ENCODE data around the gene MGARP. TPM values are rescaled to one million over a fixed set of nuclear protein-coding genes. Genes with fewer than 3 reads are reported as not detected.

The MGARP gene
- total and polyA plus RNA-seq, 8 donors: 0.08 to 1.4 (median 0.31) TPM; not detected in 5

DNA sequence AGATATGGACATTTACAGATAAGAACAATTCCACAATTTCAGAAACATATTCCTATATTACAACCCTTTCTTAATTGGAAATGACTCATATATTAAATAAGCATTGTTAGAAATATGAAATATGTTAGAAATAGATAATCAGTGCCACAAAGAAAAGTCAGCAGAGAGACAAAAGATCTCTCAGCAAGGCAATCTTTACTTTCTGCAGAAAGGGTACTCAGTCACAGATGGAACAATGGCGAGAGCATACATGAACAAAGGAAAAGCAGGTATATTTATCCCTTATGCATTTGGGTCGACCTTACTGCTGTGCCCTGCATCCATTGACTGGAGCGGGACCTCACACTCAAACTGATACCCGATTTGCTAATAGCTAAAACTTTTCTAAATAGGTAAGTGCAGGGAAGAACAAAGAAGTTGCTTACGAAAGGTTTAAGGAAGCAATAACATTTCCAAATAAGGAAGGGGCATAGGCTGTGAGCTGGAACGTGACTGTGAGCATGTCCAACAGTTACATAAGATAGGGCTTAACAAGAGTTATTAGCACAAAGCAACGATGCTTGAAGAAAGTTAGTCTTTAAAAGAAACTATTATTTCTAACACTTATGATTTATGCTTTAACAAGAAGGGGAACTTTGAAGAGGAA is 40.8 kb downstream of the MGARP start:
- 83 to 89% (median 84%) methylated on average over 7 of the region's 7 CpGs for WGBS, 5 donors
- no peak overlapping the region for H3K4me3 ChIP-seq
- intact Hi-C loops (cut with DNase I; ENCODE audit: low total_unique reads): no loop called here

GRCh38 chr4:139234253-139234652 is 45.8 kb downstream of the MGARP start:
- Histone ChIP-seq H3K36me3 (no peaks in the 10 kb centered on the region), H3K4me1 (no peaks in the 10 kb centered on the region), H3K27me3 (no peaks in the 10 kb centered on the region), H3K4me3 (no peak overlapping the region), H3K9me3 (peaks cover 0 to 3% (median 0%) of the 10 kb centered on the region in 4 donors), H3K27ac (no peak overlapping the region)
- DNase-seq: no peak
- TF ChIP-seq EP300 (IDR thresholded peaks at IDR 0.05) (no peak), POLR2A (IDR thresholded peaks at IDR 0.05) (no peak), POLR2AphosphoS5 (IDR thresholded peaks at IDR 0.05) (no peak)
- TF ChIP-seq, protein P1, sequence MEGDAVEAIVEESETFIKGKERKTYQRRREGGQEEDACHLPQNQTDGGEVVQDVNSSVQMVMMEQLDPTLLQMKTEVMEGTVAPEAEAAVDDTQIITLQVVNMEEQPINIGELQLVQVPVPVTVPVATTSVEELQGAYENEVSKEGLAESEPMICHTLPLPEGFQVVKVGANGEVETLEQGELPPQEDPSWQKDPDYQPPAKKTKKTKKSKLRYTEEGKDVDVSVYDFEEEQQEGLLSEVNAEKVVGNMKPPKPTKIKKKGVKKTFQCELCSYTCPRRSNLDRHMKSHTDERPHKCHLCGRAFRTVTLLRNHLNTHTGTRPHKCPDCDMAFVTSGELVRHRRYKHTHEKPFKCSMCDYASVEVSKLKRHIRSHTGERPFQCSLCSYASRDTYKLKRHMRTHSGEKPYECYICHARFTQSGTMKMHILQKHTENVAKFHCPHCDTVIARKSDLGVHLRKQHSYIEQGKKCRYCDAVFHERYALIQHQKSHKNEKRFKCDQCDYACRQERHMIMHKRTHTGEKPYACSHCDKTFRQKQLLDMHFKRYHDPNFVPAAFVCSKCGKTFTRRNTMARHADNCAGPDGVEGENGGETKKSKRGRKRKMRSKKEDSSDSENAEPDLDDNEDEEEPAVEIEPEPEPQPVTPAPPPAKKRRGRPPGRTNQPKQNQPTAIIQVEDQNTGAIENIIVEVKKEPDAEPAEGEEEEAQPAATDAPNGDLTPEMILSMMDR (IDR thresholded peaks at IDR 0.05): no peak
- intact Hi-C loops (cut with DNase I; ENCODE audit: low total_unique reads): no loop called here
- 75 to 87% (median 84%) methylated on average over 3 of the region's 3 CpGs for WGBS, 5 donors

More for the DNA sequence above, 40.8 kb downstream of the MGARP start:
- TF ChIP-seq POLR2A (IDR thresholded peaks at IDR 0.05): no peak
- TF ChIP-seq POLR2AphosphoS5 (IDR thresholded peaks at IDR 0.05): no peak
- Histone ChIP-seq H3K27ac (no peak overlapping the region), H3K36me3 (no peaks in the 10 kb centered on the region), H3K4me1 (peaks cover 0 to 17% (median 0%) of the 10 kb centered on the region in 4 donors), H3K9me3 (peaks cover 0 to 6% (median 0%) of the 10 kb centered on the region in 4 donors), H3K27me3 (no peaks in the 10 kb centered on the region)
- DNase-seq: no peak

- intact Hi-C loops (cut with DNase I; ENCODE audit: low total_unique reads): loop anchor here (10.0 kb wide), 1 partner anchor 65 kb away; no protein-coding TSS in a partner anchor
- Histone ChIP-seq H3K36me3 (no peaks in the 10 kb centered on the region), H3K27me3 (no peaks in the 10 kb centered on the region), H3K4me1 (no peaks in the 10 kb centered on the region), H3K4me3 (no peak overlapping the region), H3K9me3 (no peaks in the 10 kb centered on the region), H3K27ac (no peak overlapping the region)
- DNase-seq: peak in 1 of 2 donors; percentile 77
- TF ChIP-seq, protein P1 (IDR thresholded peaks at IDR 0.05): peak in 5 of 7 experiments; percentile 58 to 83 (median 65)
- no peak for TF ChIP-seq POLR2AphosphoS5 (IDR thresholded peaks at IDR 0.05)
- 28 to 33% (median 32%) methylated on average over 3 of the region's 3 CpGs for WGBS, 5 donors
Observed at GRCh38 chr4:139229534-139230039, 50.4 kb downstream of the MGARP start.

DNA sequence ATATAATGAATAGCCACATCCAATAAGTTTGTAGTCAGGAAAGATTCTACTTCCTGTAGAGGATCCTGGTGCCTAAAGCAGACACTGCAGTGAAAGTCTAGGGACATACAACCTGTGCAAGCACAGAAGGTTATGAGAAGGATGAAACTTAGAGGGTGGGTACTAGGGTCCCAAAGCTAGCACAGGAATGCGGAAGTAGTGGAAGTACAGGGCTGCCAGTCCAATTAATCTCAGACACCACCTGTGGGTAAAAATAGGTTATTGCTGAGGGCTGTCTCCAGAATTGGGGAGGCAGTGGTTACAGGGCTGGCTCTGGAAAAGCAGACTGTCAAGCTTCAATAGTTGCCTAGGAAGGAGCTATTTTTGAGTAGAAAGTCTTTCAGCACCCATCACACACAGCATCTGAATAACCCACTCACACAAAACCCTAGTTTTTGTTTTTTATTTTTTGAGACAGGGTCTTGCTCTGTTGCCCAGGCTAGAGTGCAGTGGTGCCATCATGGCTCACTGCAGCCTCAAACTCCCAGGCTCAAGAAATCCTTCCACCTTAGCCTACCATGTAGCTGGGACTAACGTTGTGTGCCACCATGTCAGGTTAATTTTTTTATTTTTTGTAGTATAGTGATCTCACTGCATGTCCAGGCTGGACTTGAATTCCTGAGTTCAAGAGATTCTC is 52.2 kb downstream of the MGARP start:
- TF ChIP-seq EP300 (IDR thresholded peaks at IDR 0.05): no peak
- TF ChIP-seq, protein P1 (IDR thresholded peaks at IDR 0.05): peak in 1 of 7 experiments; percentile 39
- TF ChIP-seq POLR2A (IDR thresholded peaks at IDR 0.05): no peak
- TF ChIP-seq POLR2AphosphoS5 (IDR thresholded peaks at IDR 0.05): no peak
- H3K36me3 ChIP-seq: no peaks in the 10 kb centered on the region
- H3K4me1 ChIP-seq: no peaks in the 10 kb centered on the region
- no peak overlapping the region for H3K27ac ChIP-seq
- no peaks in the 10 kb centered on the region for H3K9me3 ChIP-seq
- intact Hi-C loops (cut with DNase I; ENCODE audit: low total_unique reads): loop anchor here (10.0 kb wide), 1 partner anchor 67 kb away; no protein-coding TSS in a partner anchor
- peak in 1 of 2 donors; percentile 22 for DNase-seq
- H3K27me3 ChIP-seq: no peaks in the 10 kb centered on the region
- no peak overlapping the region for H3K4me3 ChIP-seq
- WGBS, 5 donors: 26 to 47% (median 35%) methylated on average over 2 of the region's 2 CpGs
